Measurements from ENCODE around the gene PCED1A.
"Not testable (repeated sequence)": the region's sequence is repeated elsewhere in the genome, so short reads cannot be mapped to it uniquely, and the experiment has no call there.

PCED1A gene

GRCh38 chr20:2817341-2817726 lies 23.1 kb downstream of the PCED1A start:
- peaks cover 18 to 21% of the 10 kb centered on the region in 2 donors for H3K27me3 ChIP-seq (ENCODE audit: control insufficient read depth in 2 of 2, insufficient read depth in 2 of 2, low read length in 2 of 2)
- no peak overlapping the region for H3K4me3 ChIP-seq (ENCODE audit: low read length in 2 of 2)
- H3K4me1 ChIP-seq (ENCODE audit: control insufficient read depth in 2 of 2, insufficient read depth in 2 of 2, low read length in 2 of 2): no peaks in the 10 kb centered on the region
- H3K36me3 ChIP-seq (ENCODE audit: control insufficient read depth in 2 of 2, insufficient read depth in 2 of 2, low read length in 2 of 2): no peaks in the 10 kb centered on the region
- peaks cover 0 to 2% of the 10 kb centered on the region in 2 donors for H3K9me3 ChIP-seq (ENCODE audit: control insufficient read depth in 2 of 2, low read length in 2 of 2)
- H3K9ac ChIP-seq (ENCODE audit: low read depth in 1 of 2, low read length in 2 of 2): no peak overlapping the region
- no peak overlapping the region for H3K27ac ChIP-seq (ENCODE audit: low read depth in 2 of 2, low read length in 2 of 2)

- H3K27me3 ChIP-seq (ENCODE audit: control insufficient read depth in 2 of 2, insufficient read depth in 2 of 2, low read length in 2 of 2): peaks cover 18% of the 10 kb centered on the region in 2 donors
- H3K4me1 ChIP-seq (ENCODE audit: control insufficient read depth in 2 of 2, insufficient read depth in 2 of 2, low read length in 2 of 2): no peaks in the 10 kb centered on the region
- no peaks in the 10 kb centered on the region for H3K36me3 ChIP-seq (ENCODE audit: control insufficient read depth in 2 of 2, insufficient read depth in 2 of 2, low read length in 2 of 2)
- no peak overlapping the region for H3K4me3 ChIP-seq (ENCODE audit: low read length in 2 of 2)
- peaks cover 0 to 4% of the 10 kb centered on the region in 2 donors for H3K9me3 ChIP-seq (ENCODE audit: control insufficient read depth in 2 of 2, low read length in 2 of 2)
- H3K27ac ChIP-seq (ENCODE audit: low read depth in 2 of 2, low read length in 2 of 2): no peak overlapping the region
- H3K9ac ChIP-seq (ENCODE audit: low read depth in 1 of 2, low read length in 2 of 2): no peak overlapping the region
Observed at GRCh38 chr20:2816583-2817340, 23.7 kb downstream of the PCED1A start.

DNA sequence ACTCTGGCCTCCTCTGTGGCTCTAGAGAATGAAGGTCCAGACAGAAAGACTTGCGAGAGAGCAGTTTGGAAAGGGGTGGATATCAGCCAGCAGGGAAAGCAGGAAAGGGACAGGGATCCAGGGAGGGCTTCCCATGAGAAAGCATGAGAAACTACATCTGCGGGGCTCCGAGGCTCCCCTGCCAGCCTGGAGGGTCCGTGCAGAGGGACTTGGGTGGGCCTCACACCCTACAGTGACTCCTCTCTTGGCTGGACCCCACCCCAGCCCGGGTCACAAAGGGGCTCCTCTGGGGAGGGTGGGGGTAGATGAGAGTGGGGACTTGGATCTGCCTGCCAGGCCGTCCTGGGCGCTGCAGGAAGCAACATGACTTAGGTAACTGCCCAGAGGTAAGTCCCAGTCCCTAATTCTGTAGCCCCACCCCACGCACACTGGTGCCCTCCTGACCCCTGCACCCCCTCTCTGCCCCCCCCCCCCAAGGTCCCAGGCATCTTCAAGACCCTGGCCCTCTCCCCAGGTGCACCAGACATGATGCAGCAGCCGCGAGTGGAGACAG lies 24.3 kb downstream of the PCED1A start, which contains the start of gene TMEM239:
Gene TMEM239 (plus strand): TSS at position 335 of the 553 bp plus-strand sequence. CDS start 191 bp downstream, at position 526.
- no peak within 1 kb of the TSS for H3K27ac ChIP-seq (ENCODE audit: low read depth in 2 of 2, low read length in 2 of 2)
- H3K9me3 ChIP-seq (ENCODE audit: control insufficient read depth in 2 of 2, low read length in 2 of 2): peaks cover 0 to 4% of the 10 kb centered on the region in 2 donors
- H3K27me3 ChIP-seq (ENCODE audit: control insufficient read depth in 2 of 2, insufficient read depth in 2 of 2, low read length in 2 of 2): peaks cover 14 to 18% of the 10 kb centered on the region in 2 donors
- no peaks in the 10 kb centered on the region for H3K4me1 ChIP-seq (ENCODE audit: control insufficient read depth in 2 of 2, insufficient read depth in 2 of 2, low read length in 2 of 2)
- no peaks in the 10 kb centered on the region for H3K36me3 ChIP-seq (ENCODE audit: control insufficient read depth in 2 of 2, insufficient read depth in 2 of 2, low read length in 2 of 2)
- no peak within 1 kb of the TSS for H3K9ac ChIP-seq (ENCODE audit: low read depth in 1 of 2, low read length in 2 of 2)
- no peak within 1 kb of the TSS for H3K4me3 ChIP-seq (ENCODE audit: low read length in 2 of 2)

- Histone ChIP-seq H3K27me3 (ENCODE audit: control insufficient read depth in 2 of 2, insufficient read depth in 2 of 2, low read length in 2 of 2) (peaks cover 8 to 12% of the 10 kb centered on the region in 2 donors), H3K27ac (ENCODE audit: low read depth in 2 of 2, low read length in 2 of 2) (no peak overlapping the region), H3K9me3 (ENCODE audit: control insufficient read depth in 2 of 2, low read length in 2 of 2) (peaks cover 0 to 4% of the 10 kb centered on the region in 2 donors), H3K4me3 (ENCODE audit: low read length in 2 of 2) (no peak overlapping the region), H3K36me3 (ENCODE audit: control insufficient read depth in 2 of 2, insufficient read depth in 2 of 2, low read length in 2 of 2) (no peaks in the 10 kb centered on the region), H3K4me1 (ENCODE audit: control insufficient read depth in 2 of 2, insufficient read depth in 2 of 2, low read length in 2 of 2) (no peaks in the 10 kb centered on the region), H3K9ac (ENCODE audit: low read depth in 1 of 2, low read length in 2 of 2) (no peak overlapping the region)
Observed at GRCh38 chr20:2815242-2815900, 25.1 kb downstream of the PCED1A start.

- H3K27me3 ChIP-seq (ENCODE audit: control insufficient read depth in 2 of 2, insufficient read depth in 2 of 2, low read length in 2 of 2): peaks cover 3 to 4% of the 10 kb centered on the region in 2 donors
- H3K36me3 ChIP-seq (ENCODE audit: control insufficient read depth in 2 of 2, insufficient read depth in 2 of 2, low read length in 2 of 2): no peaks in the 10 kb centered on the region
- H3K9me3 ChIP-seq (ENCODE audit: control insufficient read depth in 2 of 2, low read length in 2 of 2): peaks cover 0 to 4% of the 10 kb centered on the region in 2 donors
- H3K4me1 ChIP-seq (ENCODE audit: control insufficient read depth in 2 of 2, insufficient read depth in 2 of 2, low read length in 2 of 2): no peaks in the 10 kb centered on the region
- H3K4me3 ChIP-seq (ENCODE audit: low read length in 2 of 2): no peak within 1 kb of the TSS
- H3K27ac ChIP-seq (ENCODE audit: low read depth in 2 of 2, low read length in 2 of 2): no peak within 1 kb of the TSS
- no peak within 1 kb of the TSS for H3K9ac ChIP-seq (ENCODE audit: low read depth in 1 of 2, low read length in 2 of 2)
Observed at GRCh38 chr20:2814587-2815051, 25.8 kb downstream of the PCED1A start, which contains the start of gene C20orf141. C20orf141 (plus strand) TSS chr20:2814987; CDS start chr20:2815185, 198 bp downstream.

DNA sequence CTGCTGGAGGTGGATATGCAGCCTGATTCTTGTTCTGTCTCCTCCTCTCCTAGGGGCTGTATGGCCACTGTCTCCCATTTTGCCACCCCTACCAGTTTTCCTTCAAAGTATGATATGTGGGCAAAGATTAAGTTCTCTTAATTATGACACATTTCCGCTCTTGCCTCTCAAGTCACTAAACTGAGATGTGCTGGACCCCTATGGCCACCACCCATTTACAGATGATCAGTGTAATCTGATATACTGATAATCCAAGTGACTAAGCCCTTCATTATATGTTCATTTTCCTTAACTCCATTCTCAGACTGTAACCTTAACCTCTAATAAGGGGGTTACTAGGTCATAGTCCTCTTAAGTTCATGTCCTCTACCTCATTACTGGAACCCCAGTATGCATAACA lies 26.4 kb downstream of the PCED1A start:
- Histone ChIP-seq H3K9me3 (ENCODE audit: control insufficient read depth in 2 of 2, low read length in 2 of 2) (peaks cover 0 to 4% of the 10 kb centered on the region in 2 donors), H3K27ac (ENCODE audit: low read depth in 2 of 2, low read length in 2 of 2) (no peak overlapping the region), H3K9ac (ENCODE audit: low read depth in 1 of 2, low read length in 2 of 2) (no peak overlapping the region), H3K4me3 (ENCODE audit: low read length in 2 of 2) (no peak overlapping the region), H3K27me3 (ENCODE audit: control insufficient read depth in 2 of 2, insufficient read depth in 2 of 2, low read length in 2 of 2) (peaks cover 3% of the 10 kb centered on the region in 2 donors), H3K4me1 (ENCODE audit: control insufficient read depth in 2 of 2, insufficient read depth in 2 of 2, low read length in 2 of 2) (no peaks in the 10 kb centered on the region), H3K36me3 (ENCODE audit: control insufficient read depth in 2 of 2, insufficient read depth in 2 of 2, low read length in 2 of 2) (no peaks in the 10 kb centered on the region)

GRCh38 chr20:2812189-2812588 lies 28.3 kb downstream of the PCED1A start:
- no peaks in the 10 kb centered on the region for H3K4me1 ChIP-seq (ENCODE audit: control insufficient read depth in 2 of 2, insufficient read depth in 2 of 2, low read length in 2 of 2)
- H3K27me3 ChIP-seq (ENCODE audit: control insufficient read depth in 2 of 2, insufficient read depth in 2 of 2, low read length in 2 of 2): peaks cover 1 to 4% of the 10 kb centered on the region in 2 donors
- H3K9me3 ChIP-seq (ENCODE audit: control insufficient read depth in 2 of 2, low read length in 2 of 2): peaks cover 0 to 4% of the 10 kb centered on the region in 2 donors

GRCh38 chr20:2809690-2810089 lies 30.8 kb downstream of the PCED1A start:
- Histone ChIP-seq H3K9me3 (ENCODE audit: control insufficient read depth in 2 of 2, low read length in 2 of 2) (peaks cover 0 to 4% of the 10 kb centered on the region in 2 donors), H3K36me3 (ENCODE audit: control insufficient read depth in 2 of 2, insufficient read depth in 2 of 2, low read length in 2 of 2) (no peaks in the 10 kb centered on the region), H3K27ac (ENCODE audit: low read depth in 2 of 2, low read length in 2 of 2) (peak overlapping the region in 1 of 2 donors; percentile 9), H3K4me1 (ENCODE audit: control insufficient read depth in 2 of 2, insufficient read depth in 2 of 2, low read length in 2 of 2) (peaks cover 0 to 3% of the 10 kb centered on the region in 2 donors), H3K27me3 (ENCODE audit: control insufficient read depth in 2 of 2, insufficient read depth in 2 of 2, low read length in 2 of 2) (peaks cover 7 to 12% of the 10 kb centered on the region in 2 donors), H3K4me3 (ENCODE audit: low read length in 2 of 2) (no peak overlapping the region), H3K9ac (ENCODE audit: low read depth in 1 of 2, low read length in 2 of 2) (no peak overlapping the region)

More at GRCh38 chr20:2812189-2812588, 28.3 kb downstream of the PCED1A start:
- Histone ChIP-seq H3K9ac (ENCODE audit: low read depth in 1 of 2, low read length in 2 of 2) (no peak overlapping the region), H3K36me3 (ENCODE audit: control insufficient read depth in 2 of 2, insufficient read depth in 2 of 2, low read length in 2 of 2) (no peaks in the 10 kb centered on the region), H3K4me3 (ENCODE audit: low read length in 2 of 2) (no peak overlapping the region), H3K27ac (ENCODE audit: low read depth in 2 of 2, low read length in 2 of 2) (no peak overlapping the region)

GRCh38 chr20:2807929-2808328 lies 32.5 kb downstream of the PCED1A start:
- H3K36me3 ChIP-seq (ENCODE audit: control insufficient read depth in 2 of 2, insufficient read depth in 2 of 2, low read length in 2 of 2); H3K9ac ChIP-seq (ENCODE audit: low read depth in 1 of 2, low read length in 2 of 2); H3K4me3 ChIP-seq (ENCODE audit: low read length in 2 of 2); H3K9me3 ChIP-seq (ENCODE audit: control insufficient read depth in 2 of 2, low read length in 2 of 2); H3K27ac ChIP-seq (ENCODE audit: low read depth in 2 of 2, low read length in 2 of 2); H3K4me1 ChIP-seq (ENCODE audit: control insufficient read depth in 2 of 2, insufficient read depth in 2 of 2, low read length in 2 of 2): not testable (repeated sequence)
- peaks cover 7 to 12% of the 10 kb centered on the region in 2 donors for H3K27me3 ChIP-seq (ENCODE audit: control insufficient read depth in 2 of 2, insufficient read depth in 2 of 2, low read length in 2 of 2)

DNA sequence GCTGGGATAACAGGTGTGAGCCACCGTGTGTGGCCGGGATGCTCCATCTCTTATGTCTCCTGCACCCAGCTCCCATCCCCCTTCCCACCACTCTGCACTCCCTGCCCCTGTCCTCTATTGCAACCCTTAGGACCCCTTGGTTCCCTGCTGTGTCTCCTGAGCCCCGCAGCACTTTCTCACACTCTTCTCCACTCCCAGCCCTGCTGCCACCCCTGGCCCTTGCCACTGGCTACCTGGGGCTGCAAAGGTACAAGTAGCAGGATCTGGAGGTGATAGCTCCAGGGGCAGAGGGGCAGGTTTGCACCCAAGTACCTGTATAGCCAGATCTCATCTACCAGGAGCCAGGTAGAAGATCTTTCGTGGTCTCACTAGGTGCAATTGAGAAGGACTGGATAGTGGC lies 33.4 kb downstream of the PCED1A start:
- Histone ChIP-seq H3K4me3 (ENCODE audit: low read length in 2 of 2) (no peak overlapping the region), H3K4me1 (ENCODE audit: control insufficient read depth in 2 of 2, insufficient read depth in 2 of 2, low read length in 2 of 2) (peaks cover 0 to 3% of the 10 kb centered on the region in 2 donors), H3K9ac (ENCODE audit: low read depth in 1 of 2, low read length in 2 of 2) (no peak overlapping the region), H3K27me3 (ENCODE audit: control insufficient read depth in 2 of 2, insufficient read depth in 2 of 2, low read length in 2 of 2) (peaks cover 7 to 12% of the 10 kb centered on the region in 2 donors), H3K27ac (ENCODE audit: low read depth in 2 of 2, low read length in 2 of 2) (no peak overlapping the region), H3K36me3 (ENCODE audit: control insufficient read depth in 2 of 2, insufficient read depth in 2 of 2, low read length in 2 of 2) (no peaks in the 10 kb centered on the region), H3K9me3 (ENCODE audit: control insufficient read depth in 2 of 2, low read length in 2 of 2) (no peaks in the 10 kb centered on the region)

All from mucosa of rectum (tissue), 2 donors.